GM23248 (cell line): ENCODE results near the gene SIDT2.

Source experiments
- EZH2 ChIP-seq: fragments of 200-600 bp; sonication (generic); IDR thresholded peaks from 2 replicates; pipeline ENCODE4 v1.6.1; 2018; ENCODE audit warnings: antibody characterized with exemption, mild to moderate bottlenecking; ENCODE audit not compliant: insufficient read depth, poor library complexity, severe bottlenecking
- EZH2phosphoT487 ChIP-seq: fragments of 200-600 bp; sonication (generic); IDR thresholded peaks from 2 replicates; pipeline ENCODE4 v1.6.1; 2018; ENCODE audit warnings: antibody characterized with exemption, moderate library complexity, mild to moderate bottlenecking, low read depth; ENCODE audit not compliant: insufficient read depth

DNA sequence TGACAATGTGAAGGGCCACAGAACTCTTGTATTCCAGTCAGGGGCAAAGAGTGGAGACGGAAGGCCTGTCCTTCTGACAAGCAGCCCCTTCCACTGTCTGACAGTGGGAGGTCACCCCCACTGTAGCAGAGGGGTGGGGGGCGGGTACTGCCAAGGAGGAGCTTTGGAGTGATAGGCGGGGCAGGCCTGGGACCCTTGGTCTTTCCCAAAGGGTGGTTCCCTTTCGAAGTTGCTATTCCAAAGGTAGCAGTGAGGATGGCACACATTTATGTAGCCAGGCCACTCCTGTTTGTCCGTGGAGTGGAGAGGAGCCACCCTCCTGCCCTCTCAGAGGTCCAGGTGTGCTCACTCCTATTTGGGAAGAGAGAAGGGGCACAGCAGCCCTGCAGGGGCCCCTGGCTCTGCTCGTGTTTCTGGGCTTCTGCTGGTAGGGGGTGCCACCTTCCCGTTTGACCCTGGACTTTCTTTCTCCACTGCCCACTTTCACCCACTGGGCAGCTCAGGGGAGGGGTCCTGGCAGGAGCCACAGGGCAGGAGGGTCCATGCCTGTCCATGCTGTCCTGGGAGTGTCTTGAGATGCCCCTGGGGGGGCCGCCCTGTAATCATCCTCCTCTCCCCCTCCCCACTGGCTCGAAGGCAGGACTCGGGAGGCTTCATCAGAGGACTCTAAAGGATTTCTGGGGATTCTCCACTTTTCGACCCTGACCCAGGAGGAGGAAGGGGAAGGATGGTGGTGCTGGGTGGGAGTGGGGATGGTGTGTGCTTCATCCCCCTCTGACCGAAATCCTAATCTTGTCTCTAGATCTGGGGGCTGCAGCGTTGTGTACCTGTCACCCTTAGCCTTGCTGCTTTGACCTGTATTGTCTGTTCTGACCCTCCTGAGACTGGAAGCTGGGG is 21.6 kb downstream of the SIDT2 start:
- TF ChIP-seq EZH2, result no peak
- TF ChIP-seq EZH2phosphoT487, result no peak
